Heart right ventricle (tissue), 16 donors: ENCODE measurements around the gene UNC13C. TPM values are rescaled to one million over a fixed set of nuclear protein-coding genes. Genes with fewer than 3 reads are reported as not detected.
"Not testable (repeated sequence)": the region's sequence is repeated elsewhere in the genome, so short reads cannot be mapped to it uniquely, and the experiment has no call there.

Source experiments
- ATAC-seq, 8 donors: fragments of 200-7000 bp; cut with Tn5 transposase; one replicate each; pipeline ENCODE4 v1.9.1; 2020; ENCODE audit warnings: mild to moderate bottlenecking in 8 of 8, moderate library complexity in 8 of 8, moderate number of reproducible peaks in 1 of 8
- DNase-seq, 2 donors: peaks; one replicate each; pipeline ENCODE4 v3.0.0-alpha.2; 2020
- H3K27ac ChIP-seq, 10 donors: fragments of 200-600 bp; sonication (generic) in 2 of 10; one replicate each; pipeline versions ENCODE4 v1.5.0 to v1.8.0; 2020 to 2022; ENCODE audit warnings: mild to moderate bottlenecking in 3 of 10
- H3K27me3 ChIP-seq, 7 donors: fragments of 200-600 bp; one replicate each; pipeline ENCODE4 v1.8.0; 2021 to 2022; ENCODE audit warnings: mild to moderate bottlenecking in 2 of 7
- H3K36me3 ChIP-seq, 9 donors: fragments of 200-600 bp; sonication (generic) in 1 of 9; one replicate each; pipeline versions ENCODE4 v1.5.0 to v1.8.0; 2020 to 2022; ENCODE audit warnings: mild to moderate bottlenecking in 2 of 9
- H3K4me1 ChIP-seq, 9 donors: fragments of 200-600 bp; sonication (generic) in 1 of 9; one replicate each; pipeline versions ENCODE4 v1.5.0 to v1.8.0; 2020 to 2022; ENCODE audit warnings: mild to moderate bottlenecking in 4 of 9
- H3K4me3 ChIP-seq, 10 donors: fragments of 200-600 bp; sonication (generic) in 2 of 10; one replicate each; pipeline versions ENCODE4 v1.5.0 to v1.8.0; 2020 to 2022; ENCODE audit warnings: mild to moderate bottlenecking in 7 of 10, moderate library complexity in 2 of 10
- H3K9me3 ChIP-seq, 11 donors: fragments of 200-600 bp in 10 of 11; sonication (generic) in 2 of 11; one replicate each; pipeline versions ENCODE4 v1.5.0 to v1.8.0; 2013 to 2022; ENCODE audit warnings: mild to moderate bottlenecking in 2 of 11, control low read depth in 1 of 11, moderate library complexity in 1 of 11
- CTCF ChIP-seq, 9 donors: fragments of 200-600 bp; sonication (generic) in 2 of 9; IDR thresholded peaks; one replicate each; pipeline versions ENCODE4 v1.5.0 to v1.8.0; 2021 to 2022; ENCODE audit warnings: antibody characterized with exemption in 9 of 9, mild to moderate bottlenecking in 5 of 9, moderate library complexity in 1 of 9
- WGBS, 2 donors: extraction: QIAGEN DNeasy Blood & Tissue Kit; methylation state at CpG; one replicate each; pipeline ENCODE4 v1.1.7; 2013; ENCODE audit warnings: inconsistent platforms in 1 of 2; 5-methylcytosine and 5-hydroxymethylcytosine counted together
- intact Hi-C, 10 donors: fragments of 100-400 bp; cut with DNase I; formaldehyde crosslinking; loops; one replicate each; pipeline versions ENCODE4 v1.11.1 to v1.14.2; 2022
- polyA plus RNA-seq, 2 donors: library from polyadenylated mRNA; stranded (reverse); fragments of 200-250 nt; gene quantifications; one replicate each; pipeline ENCODE4 v1.2.3, GENCODE V29; 2013
- total RNA-seq, 10 donors: library from RNA; stranded (reverse); fragmentation: NEBNext Ultra II Directional in 3 of 10; extraction: Animal tissue kit (Norgen Biotek cat#: 25700) in 3 of 10; gene quantifications; one replicate each; pipeline versions ENCODE4 v1.2.1 to v1.2.4, GENCODE V29; 2021 to 2023
- donor health status: Arrhythmogenic right ventricular cardiomyopathy.
- donor health status: ischemic (EF 13 %, LVEDD 7.1; RV severe dilation, severe dysfunction).
- donor health status: healthy with polysubstance abuse.
- donor health status: DM: no; HTN: yes; CAD: no.
- donor health status: DM: no; HTN: no; CAD: no.
- donor health status: ischemic (EF 25% LVEDD 6.9; RV normal size, moderate dysfunction).
- donor health status: ischemic (EF 25% LVEDD 5.7; RV mildly dilated, moderate dysfunction).
- donor health status: healthy.
- donor health status: DM: yes; HTN: yes; CAD: no.
- donor health status: Ischemic cardiomyopathy.
- donor health status: ischemic (EF 35%, LVEDD 5.7; RV mildly dilated, moderate dysfunction).
- donor health status: nonischemic (EF 11% LVEDD 7.7; RV severe dilation, severe dysfunction).
- donor health status: DM: yes; HTN: yes; CAD: no.
- donor health status: PGD.
- donor health status: ischemic (EF 29% LVEDD 5.4; RV normal size, mild dysfunction).
- donor health status: nonischemic (EF 23%, LVEDD 6.1; RV moderate dilation, normal function).

The UNC13C gene
- total and polyA plus RNA-seq, 12 donors: 0.04 to 0.85 (median 0.19) TPM; not detected in 5

GRCh38 chr15:54410481-54410880, 432.2 kb downstream of the UNC13C start:
- Histone ChIP-seq H3K4me1 (no peaks in the 10 kb centered on the region), H3K9me3 (no peaks in the 10 kb centered on the region), H3K27me3 (no peaks in the 10 kb centered on the region), H3K27ac (no peak overlapping the region), H3K36me3 (no peaks in the 10 kb centered on the region), H3K4me3 (no peak overlapping the region)
- DNase-seq (no peak), ATAC-seq (no peak)
- TF ChIP-seq CTCF (IDR thresholded peaks at IDR 0.05): no peak
- intact Hi-C loops: no loop called here
- WGBS, 2 donors: 61 to 74% methylated on average over 2 of the region's 2 CpGs

- WGBS, 2 donors: 30 to 33% methylated on average over 2 of the region's 2 CpGs
- no peak overlapping the region for H3K27ac ChIP-seq
- peaks cover 0 to 16% (median 0%) of the 10 kb centered on the region in 11 donors for H3K9me3 ChIP-seq
- no peak for DNase-seq
- no peaks in the 10 kb centered on the region for H3K36me3 ChIP-seq
- no peak for ATAC-seq
- no peaks in the 10 kb centered on the region for H3K4me1 ChIP-seq
- H3K27me3 ChIP-seq: no peaks in the 10 kb centered on the region
- H3K4me3 ChIP-seq: no peak overlapping the region
- TF ChIP-seq CTCF (IDR thresholded peaks at IDR 0.05): no peak
- intact Hi-C loops: no loop called here
Observed at GRCh38 chr15:54424171-54424570, 445.9 kb downstream of the UNC13C start.

DNA sequence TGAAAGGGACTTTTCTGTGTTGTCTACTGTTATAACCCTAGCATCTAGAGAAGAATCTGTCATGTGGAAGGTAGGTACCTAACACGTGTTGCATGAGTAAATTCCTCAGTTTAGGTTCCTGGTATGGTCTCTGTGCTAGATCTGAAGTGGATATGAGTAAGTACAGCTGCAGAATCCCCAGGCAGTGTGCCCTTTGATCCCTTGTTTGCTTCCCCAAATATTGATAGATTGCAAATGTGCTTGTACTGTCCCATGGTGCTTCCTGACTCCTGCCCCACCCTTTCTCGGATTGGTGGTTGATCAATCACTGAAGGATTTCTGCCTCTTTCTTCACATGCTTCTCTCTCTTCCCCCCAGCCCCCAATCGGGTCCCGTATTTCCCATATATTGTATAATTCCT, 450.4 kb downstream of the UNC13C start:
- no peaks in the 10 kb centered on the region for H3K27me3 ChIP-seq
- H3K36me3 ChIP-seq: no peaks in the 10 kb centered on the region
- TF ChIP-seq CTCF (IDR thresholded peaks at IDR 0.05): no peak
- intact Hi-C loops: no loop called here
- ATAC-seq (no peak), DNase-seq (no peak)
- 77 to 80% methylated on average over 4 of the region's 4 CpGs for WGBS, 2 donors
- peaks cover 0 to 21% (median 0%) of the 10 kb centered on the region in 11 donors for H3K9me3 ChIP-seq
- H3K4me3 ChIP-seq: no peak overlapping the region
- H3K4me1 ChIP-seq: no peaks in the 10 kb centered on the region
- no peak overlapping the region for H3K27ac ChIP-seq

- not testable (repeated sequence) for ATAC-seq, DNase-seq
- 82 to 92% methylated on average over 9 of the region's 9 CpGs for WGBS, 2 donors
Observed at GRCh38 chr15:54450288-54450687, 472.0 kb downstream of the UNC13C start.

GRCh38 chr15:54456413-54456812, 478.2 kb downstream of the UNC13C start:
- H3K27ac ChIP-seq: no peak overlapping the region
- H3K36me3 ChIP-seq: no peaks in the 10 kb centered on the region
- intact Hi-C loops: loop anchor here in 1 of 10 donors (10.0 kb wide), 1 partner anchor 62 kb away; no protein-coding TSS in a partner anchor
- no peaks in the 10 kb centered on the region for H3K27me3 ChIP-seq
- H3K4me1 ChIP-seq: no peaks in the 10 kb centered on the region
- TF ChIP-seq CTCF (IDR thresholded peaks at IDR 0.05): no peak
- H3K4me3 ChIP-seq: no peak overlapping the region
- ATAC-seq (no peak), DNase-seq (no peak)
- WGBS, 2 donors: 53 to 59% methylated on average over 1 of the region's 1 CpG
- H3K9me3 ChIP-seq: peaks cover 0 to 91% (median 24%) of the 10 kb centered on the region in 11 donors

More at GRCh38 chr15:54450288-54450687, 472.0 kb downstream of the UNC13C start:
- not testable (repeated sequence) for H3K4me3 ChIP-seq, H3K4me1 ChIP-seq, H3K27me3 ChIP-seq, H3K27ac ChIP-seq, H3K36me3 ChIP-seq
- H3K9me3 ChIP-seq: peaks cover 0 to 73% (median 24%) of the 10 kb centered on the region in 11 donors
- intact Hi-C loops: loop anchor here in 1 of 10 donors (10.0 kb wide), 1 partner anchor 55 kb away; no protein-coding TSS in a partner anchor
